Fibroblast of villous mesenchyme (primary cell): ENCODE results near the gene NAT10. TPM values are rescaled to one million over a fixed set of nuclear protein-coding genes. Genes with fewer than 3 reads are reported as not detected.
"Not testable (repeated sequence)": the region's sequence is repeated elsewhere in the genome, so short reads cannot be mapped to it uniquely, and the experiment has no call there.

Source experiments
- DNase-seq: peaks from one replicate; pipeline ENCODE4 v3.0.0-alpha.2; 2010; ENCODE audit warnings: low read depth
- H3K4me3 ChIP-seq: 2 replicates; pipeline ENCODE4 v1.5.1; 2011; ENCODE audit warnings: low read depth, mild to moderate bottlenecking, low read length
- total RNA-seq: library from RNA; depleted of rRNA; stranded (reverse); fragments of >200 nt; gene quantifications from 2 replicates; pipeline ENCODE4 v1.2.3, GENCODE V29; 2012
- TF ChIP-seq, protein P1 (sequence below): IDR thresholded peaks from 2 replicates; pipeline ENCODE4 v1.5.1; 2012; ENCODE audit warnings: low read depth, mild to moderate bottlenecking, low read length; ENCODE audit not compliant: insufficient read depth

Gene NAT10
- total RNA-seq, 1 donor, result 35.4 TPM

- no peak overlapping the region for H3K4me3 ChIP-seq
- TF ChIP-seq, protein P1, sequence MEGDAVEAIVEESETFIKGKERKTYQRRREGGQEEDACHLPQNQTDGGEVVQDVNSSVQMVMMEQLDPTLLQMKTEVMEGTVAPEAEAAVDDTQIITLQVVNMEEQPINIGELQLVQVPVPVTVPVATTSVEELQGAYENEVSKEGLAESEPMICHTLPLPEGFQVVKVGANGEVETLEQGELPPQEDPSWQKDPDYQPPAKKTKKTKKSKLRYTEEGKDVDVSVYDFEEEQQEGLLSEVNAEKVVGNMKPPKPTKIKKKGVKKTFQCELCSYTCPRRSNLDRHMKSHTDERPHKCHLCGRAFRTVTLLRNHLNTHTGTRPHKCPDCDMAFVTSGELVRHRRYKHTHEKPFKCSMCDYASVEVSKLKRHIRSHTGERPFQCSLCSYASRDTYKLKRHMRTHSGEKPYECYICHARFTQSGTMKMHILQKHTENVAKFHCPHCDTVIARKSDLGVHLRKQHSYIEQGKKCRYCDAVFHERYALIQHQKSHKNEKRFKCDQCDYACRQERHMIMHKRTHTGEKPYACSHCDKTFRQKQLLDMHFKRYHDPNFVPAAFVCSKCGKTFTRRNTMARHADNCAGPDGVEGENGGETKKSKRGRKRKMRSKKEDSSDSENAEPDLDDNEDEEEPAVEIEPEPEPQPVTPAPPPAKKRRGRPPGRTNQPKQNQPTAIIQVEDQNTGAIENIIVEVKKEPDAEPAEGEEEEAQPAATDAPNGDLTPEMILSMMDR, result no peak
- DNase-seq, result peak; percentile 48
Measured at GRCh38 chr11:34176751-34177209, 71.4 kb downstream of the NAT10 start.

GRCh38 chr11:34178209-34178821, 72.9 kb downstream of the NAT10 start:
- DNase-seq, result no peak
- TF ChIP-seq, protein P1, result no peak
- H3K4me3 ChIP-seq, result no peak overlapping the region

GRCh38 chr11:34179026-34179675, 73.7 kb downstream of the NAT10 start:
- TF ChIP-seq, protein P1, result no peak
- no peak for DNase-seq
- no peak overlapping the region for H3K4me3 ChIP-seq

DNA sequence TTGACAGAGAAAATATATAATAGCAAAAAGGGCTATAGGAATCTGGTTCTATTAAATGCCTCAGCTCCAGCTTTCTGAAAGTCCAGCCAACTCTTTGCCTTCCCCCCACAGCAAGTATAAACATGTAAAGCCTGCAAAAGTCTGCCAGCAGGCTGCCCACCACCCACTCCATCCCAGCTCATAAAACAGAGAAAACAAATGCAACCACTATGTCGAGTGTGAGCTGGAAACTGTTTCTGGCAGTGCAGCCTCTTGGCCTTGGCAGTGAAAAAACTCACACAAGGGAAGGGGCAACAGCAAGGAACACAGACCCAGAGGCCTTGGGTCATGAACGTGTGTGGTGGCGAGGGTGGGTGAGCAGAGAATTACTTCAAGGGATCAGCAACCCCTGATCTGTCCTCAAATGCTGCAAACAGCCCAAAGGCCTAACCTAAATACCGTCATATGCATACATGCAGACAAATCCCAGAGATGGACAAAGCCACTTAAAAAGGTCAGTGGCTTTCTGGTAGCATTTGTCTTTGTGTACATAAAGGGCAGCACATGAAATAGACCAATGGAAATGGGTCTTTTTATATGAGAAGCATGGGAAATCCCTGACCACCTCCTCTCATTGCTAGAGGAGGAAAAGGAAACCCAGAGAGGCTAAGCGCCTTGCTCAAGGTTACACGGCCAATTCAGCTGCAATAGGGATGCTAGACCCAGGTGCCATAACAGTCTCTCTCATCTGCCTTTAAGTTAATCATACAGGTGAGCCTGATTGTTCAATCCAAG, 74.8 kb downstream of the NAT10 start:
- peak; percentile 24 for DNase-seq
- no peak overlapping the region for H3K4me3 ChIP-seq
- TF ChIP-seq, protein P1, result no peak

DNA sequence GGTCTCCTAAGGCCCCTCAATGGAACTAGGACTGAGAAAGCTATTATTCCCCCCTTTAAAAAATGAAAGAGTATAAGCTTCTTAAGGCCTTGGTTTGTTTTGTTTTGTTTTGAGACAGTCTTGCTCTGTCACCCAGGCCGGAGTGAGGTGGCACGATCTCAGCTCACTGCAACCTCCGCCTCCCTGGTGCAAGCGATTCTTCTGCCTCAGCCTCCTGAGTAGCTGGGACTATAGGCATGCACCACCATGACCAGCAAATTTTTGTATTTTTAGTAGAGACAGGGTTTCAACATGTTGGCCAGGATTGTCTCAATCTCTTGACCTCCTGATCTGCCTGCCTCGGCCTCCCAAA, 75.4 kb downstream of the NAT10 start:
- H3K4me3 ChIP-seq, DNase-seq: not testable (repeated sequence)

- TF ChIP-seq, protein P1, result no peak
- H3K4me3 ChIP-seq, result no peak overlapping the region
- DNase-seq, result no peak
Measured at GRCh38 chr11:34181251-34181650, 75.8 kb downstream of the NAT10 start.

DNA sequence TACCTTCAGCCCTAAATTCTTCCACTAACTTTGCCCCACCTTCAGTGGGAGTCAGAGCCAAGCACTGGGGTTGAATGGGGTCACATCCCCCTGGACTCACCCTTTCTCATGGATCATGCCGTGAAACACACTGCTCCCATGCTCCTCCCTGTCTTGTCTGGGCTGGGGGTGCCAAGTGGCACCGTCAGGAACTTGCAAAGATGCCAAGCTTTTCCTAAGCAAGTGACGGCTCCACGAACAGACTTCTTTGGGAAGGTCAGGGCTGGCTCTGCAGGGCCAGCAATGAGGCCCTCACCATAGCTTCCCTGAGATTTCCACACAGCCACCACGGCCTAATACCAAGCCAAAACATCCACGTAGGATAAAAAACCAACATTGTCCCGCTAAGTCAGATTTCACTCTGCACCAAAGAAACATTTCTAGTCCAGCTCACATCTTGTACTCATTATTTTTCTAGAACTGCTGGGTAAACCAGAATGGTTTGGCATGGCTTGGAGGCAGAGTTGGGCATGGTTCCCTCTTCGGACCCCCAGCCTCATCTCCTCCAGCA, 76.5 kb downstream of the NAT10 start:
- TF ChIP-seq, protein P1, result no peak
- no peak for DNase-seq
- H3K4me3 ChIP-seq, result no peak overlapping the region
